ENCODE measurements around the gene KRTAP26-1. TPM values are rescaled to one million over a fixed set of nuclear protein-coding genes. Genes with fewer than 3 reads are reported as not detected.

KRTAP26-1 gene
- polyA plus RNA-seq (2013, experiment 1 of 2): not detected
- polyA plus RNA-seq (2013, experiment 2 of 2): not detected

GRCh38 chr21:30320215-30320614 lies at the start of gene KRTAP26-1:
Gene KRTAP26-1, minus strand, starts transcription at chr21:30320315. Its CDS starts 280 bp downstream, at chr21:30320035.
- Histone ChIP-seq H3K36me3 (ENCODE audit: control insufficient read depth, insufficient read depth, low read length) (no peaks in the 10 kb centered on the region), H3K4me3 (ENCODE audit: extremely low read depth, insufficient read depth, low read length, poor library complexity, severe bottlenecking) (no peak within 1 kb of the TSS), H3K27ac (ENCODE audit: low read depth, low read length, severe bottlenecking) (no peak within 1 kb of the TSS), H3K4me1 (ENCODE audit: control insufficient read depth, insufficient read depth, low read length, poor library complexity, severe bottlenecking) (no peaks in the 10 kb centered on the region), H3K9me3 (ENCODE audit: control insufficient read depth, low read length) (no peaks in the 10 kb centered on the region)
- 84% methylated on average over 2 of the region's 2 CpGs; no CpG with 5 or more reads in 1 of the 2 experiments for WGBS, 2 experiments (ENCODE audit: insufficient coverage in 2 of 2)

GRCh38 chr21:30355906-30356305 lies 35.8 kb upstream of the KRTAP26-1 start:
- Histone ChIP-seq H3K27ac (ENCODE audit: low read depth, low read length, severe bottlenecking) (no peak overlapping the region), H3K9me3 (ENCODE audit: control insufficient read depth, low read length) (no peaks in the 10 kb centered on the region), H3K4me1 (ENCODE audit: control insufficient read depth, insufficient read depth, low read length, poor library complexity, severe bottlenecking) (no peaks in the 10 kb centered on the region), H3K36me3 (ENCODE audit: control insufficient read depth, insufficient read depth, low read length) (no peaks in the 10 kb centered on the region), H3K4me3 (ENCODE audit: extremely low read depth, insufficient read depth, low read length, poor library complexity, severe bottlenecking) (no peak overlapping the region)
- WGBS, 2 experiments (ENCODE audit: insufficient coverage in 2 of 2): no CpG with 5 or more reads among the region's 3 CpGs

- no peaks in the 10 kb centered on the region for H3K4me1 ChIP-seq (ENCODE audit: control insufficient read depth, insufficient read depth, low read length, poor library complexity, severe bottlenecking)
- no CpG with 5 or more reads among the region's 1 CpG for WGBS, 2 experiments (ENCODE audit: insufficient coverage in 2 of 2)
- no peak overlapping the region for H3K27ac ChIP-seq (ENCODE audit: low read depth, low read length, severe bottlenecking)
- H3K9me3 ChIP-seq (ENCODE audit: control insufficient read depth, low read length): no peaks in the 10 kb centered on the region
- no peak overlapping the region for H3K4me3 ChIP-seq (ENCODE audit: extremely low read depth, insufficient read depth, low read length, poor library complexity, severe bottlenecking)
- H3K36me3 ChIP-seq (ENCODE audit: control insufficient read depth, insufficient read depth, low read length): no peaks in the 10 kb centered on the region
These were observed 34.3 kb upstream of the KRTAP26-1 start for GRCh38 chr21:30354308-30355005.

DNA sequence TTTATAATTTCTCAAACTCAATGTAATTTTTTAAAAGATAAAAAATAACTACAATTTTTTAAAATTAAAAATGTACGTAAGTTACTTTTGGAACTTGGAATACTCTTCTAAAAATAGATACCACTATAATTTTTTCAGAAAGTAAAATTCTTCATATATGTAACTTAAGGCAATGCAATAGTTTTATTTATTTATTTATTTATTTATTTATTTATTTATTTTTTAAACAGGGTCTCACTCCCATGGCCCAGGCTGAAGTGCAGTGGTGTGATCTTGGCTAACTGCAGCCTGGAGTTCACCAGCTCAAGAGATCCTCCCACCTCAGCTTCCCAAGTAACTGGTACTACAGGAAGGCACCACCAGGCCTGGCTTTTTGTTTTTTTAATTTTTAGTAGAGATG lies 31.4 kb upstream of the KRTAP26-1 start:
- no CpG with 5 or more reads among the region's 1 CpG for WGBS, 2 experiments (ENCODE audit: insufficient coverage in 2 of 2)
- no peaks in the 10 kb centered on the region for H3K4me1 ChIP-seq (ENCODE audit: control insufficient read depth, insufficient read depth, low read length, poor library complexity, severe bottlenecking)
- no peaks in the 10 kb centered on the region for H3K36me3 ChIP-seq (ENCODE audit: control insufficient read depth, insufficient read depth, low read length)
- no peaks in the 10 kb centered on the region for H3K9me3 ChIP-seq (ENCODE audit: control insufficient read depth, low read length)
- H3K4me3 ChIP-seq (ENCODE audit: extremely low read depth, insufficient read depth, low read length, poor library complexity, severe bottlenecking): no peak overlapping the region
- H3K27ac ChIP-seq (ENCODE audit: low read depth, low read length, severe bottlenecking): no peak overlapping the region

DNA sequence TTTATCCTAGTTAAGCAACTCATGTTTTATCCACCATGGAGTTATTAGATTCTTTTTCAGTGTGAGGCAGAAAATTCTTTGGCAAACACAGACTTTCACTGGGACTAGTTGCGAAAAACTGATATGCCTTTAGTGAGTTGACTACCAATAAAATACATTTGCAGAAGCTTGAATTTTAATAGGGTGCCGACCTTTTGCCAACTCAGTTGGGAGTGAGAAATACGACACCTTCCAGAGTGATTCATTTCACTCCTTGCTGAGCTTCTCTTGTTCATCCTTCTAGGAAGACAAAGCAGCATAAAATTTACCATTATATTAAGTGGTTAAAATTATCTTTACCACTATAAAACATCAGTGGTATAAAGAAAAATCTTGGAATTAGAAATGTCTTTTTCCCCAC lies 29.5 kb upstream of the KRTAP26-1 start:
- Histone ChIP-seq H3K27ac (ENCODE audit: low read depth, low read length, severe bottlenecking) (no peak overlapping the region), H3K4me1 (ENCODE audit: control insufficient read depth, insufficient read depth, low read length, poor library complexity, severe bottlenecking) (no peaks in the 10 kb centered on the region), H3K36me3 (ENCODE audit: control insufficient read depth, insufficient read depth, low read length) (no peaks in the 10 kb centered on the region), H3K9me3 (ENCODE audit: control insufficient read depth, low read length) (no peaks in the 10 kb centered on the region), H3K4me3 (ENCODE audit: extremely low read depth, insufficient read depth, low read length, poor library complexity, severe bottlenecking) (no peak overlapping the region)
- 100% methylated on average over 1 of the region's 3 CpGs; no CpG with 5 or more reads in 1 of the 2 experiments for WGBS, 2 experiments (ENCODE audit: insufficient coverage in 2 of 2)

- Histone ChIP-seq H3K27ac (ENCODE audit: low read depth, low read length, severe bottlenecking) (no peak within 1 kb of the TSS), H3K9me3 (ENCODE audit: control insufficient read depth, low read length) (no peaks in the 10 kb centered on the region)
- WGBS, 2 experiments (ENCODE audit: insufficient coverage in 2 of 2): 83 to 90% methylated on average over 2 to 3 of the region's 4 CpGs
These were observed 28.4 kb upstream of the KRTAP26-1 start, which contains the start of gene KRTAP23-1 for GRCh38 chr21:30348506-30348905. Gene KRTAP23-1, minus strand, starts transcription at chr21:30348606. Its CDS starts 0 bp downstream, at chr21:30348606.

DNA sequence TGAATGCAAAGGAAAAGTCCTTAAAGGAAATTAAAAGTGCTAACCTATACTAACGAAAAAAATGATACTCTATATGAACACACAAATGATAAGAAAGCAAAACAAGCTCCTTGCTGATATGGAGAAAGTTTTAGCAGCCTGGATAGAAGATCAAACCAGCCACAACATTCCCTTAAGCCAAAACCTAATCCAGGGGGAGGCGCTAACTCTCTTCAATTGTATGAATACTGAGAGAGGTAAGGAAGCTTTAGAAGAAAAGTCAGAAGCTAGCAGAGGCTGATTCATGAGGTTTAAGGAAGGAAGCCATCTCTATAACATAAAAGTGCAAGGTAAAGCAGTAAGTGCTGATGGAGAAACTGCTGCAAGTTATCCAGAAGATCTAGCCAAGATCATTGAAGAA lies 24.9 kb upstream of the KRTAP26-1 start:
- Histone ChIP-seq H3K27ac (ENCODE audit: low read depth, low read length, severe bottlenecking) (no peak overlapping the region), H3K4me1 (ENCODE audit: control insufficient read depth, insufficient read depth, low read length, poor library complexity, severe bottlenecking) (no peaks in the 10 kb centered on the region), H3K36me3 (ENCODE audit: control insufficient read depth, insufficient read depth, low read length) (no peaks in the 10 kb centered on the region), H3K9me3 (ENCODE audit: control insufficient read depth, low read length) (no peaks in the 10 kb centered on the region), H3K4me3 (ENCODE audit: extremely low read depth, insufficient read depth, low read length, poor library complexity, severe bottlenecking) (no peak overlapping the region)
- WGBS, 2 experiments (ENCODE audit: insufficient coverage in 2 of 2): no CpG with 5 or more reads among the region's 2 CpGs

More at GRCh38 chr21:30348506-30348905, 28.4 kb upstream of the KRTAP26-1 start, which contains the start of gene KRTAP23-1:
- Histone ChIP-seq H3K4me1 (ENCODE audit: control insufficient read depth, insufficient read depth, low read length, poor library complexity, severe bottlenecking) (no peaks in the 10 kb centered on the region), H3K4me3 (ENCODE audit: extremely low read depth, insufficient read depth, low read length, poor library complexity, severe bottlenecking) (no peak within 1 kb of the TSS), H3K36me3 (ENCODE audit: control insufficient read depth, insufficient read depth, low read length) (no peaks in the 10 kb centered on the region)

GRCh38 chr21:30340714-30341573 lies 20.8 kb upstream of the KRTAP26-1 start:
- H3K36me3 ChIP-seq (ENCODE audit: control insufficient read depth, insufficient read depth, low read length): no peaks in the 10 kb centered on the region
- H3K9me3 ChIP-seq (ENCODE audit: control insufficient read depth, low read length): no peaks in the 10 kb centered on the region
- 50% methylated on average over 1 of the region's 2 CpGs; no CpG with 5 or more reads in 1 of the 2 experiments for WGBS, 2 experiments (ENCODE audit: insufficient coverage in 2 of 2)
- no peaks in the 10 kb centered on the region for H3K4me1 ChIP-seq (ENCODE audit: control insufficient read depth, insufficient read depth, low read length, poor library complexity, severe bottlenecking)
- no peak overlapping the region for H3K4me3 ChIP-seq (ENCODE audit: extremely low read depth, insufficient read depth, low read length, poor library complexity, severe bottlenecking)
- no peak overlapping the region for H3K27ac ChIP-seq (ENCODE audit: low read depth, low read length, severe bottlenecking)

DNA sequence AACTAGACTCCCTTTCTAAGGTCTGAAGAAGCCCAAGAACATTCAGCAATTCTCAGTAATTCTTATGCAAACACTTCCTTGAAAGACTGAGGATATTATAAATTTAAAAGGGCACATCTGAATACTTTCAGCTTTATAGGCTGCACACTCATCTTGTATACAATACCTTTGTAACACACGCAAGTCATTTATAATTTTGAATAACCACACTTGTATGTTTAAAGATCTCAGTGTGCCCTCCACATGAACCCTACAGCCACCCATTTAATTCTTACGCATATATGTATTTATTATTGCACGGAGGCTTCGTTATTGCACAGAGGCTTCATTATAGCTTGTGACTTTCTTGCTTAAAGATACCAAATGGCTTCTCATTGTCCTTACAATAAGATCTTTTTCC lies 18.6 kb upstream of the KRTAP26-1 start:
- no peak overlapping the region for H3K27ac ChIP-seq (ENCODE audit: low read depth, low read length, severe bottlenecking)
- no peaks in the 10 kb centered on the region for H3K36me3 ChIP-seq (ENCODE audit: control insufficient read depth, insufficient read depth, low read length)
- no peaks in the 10 kb centered on the region for H3K4me1 ChIP-seq (ENCODE audit: control insufficient read depth, insufficient read depth, low read length, poor library complexity, severe bottlenecking)
- no peak overlapping the region for H3K4me3 ChIP-seq (ENCODE audit: extremely low read depth, insufficient read depth, low read length, poor library complexity, severe bottlenecking)
- WGBS, 2 experiments (ENCODE audit: insufficient coverage in 2 of 2): 93 to 100% methylated on average over 1 to 4 of the region's 4 CpGs
- no peaks in the 10 kb centered on the region for H3K9me3 ChIP-seq (ENCODE audit: control insufficient read depth, low read length)

GRCh38 chr21:30337772-30338171 lies 17.7 kb upstream of the KRTAP26-1 start:
- Histone ChIP-seq H3K4me3 (ENCODE audit: extremely low read depth, insufficient read depth, low read length, poor library complexity, severe bottlenecking) (no peak overlapping the region), H3K27ac (ENCODE audit: low read depth, low read length, severe bottlenecking) (no peak overlapping the region), H3K4me1 (ENCODE audit: control insufficient read depth, insufficient read depth, low read length, poor library complexity, severe bottlenecking) (no peaks in the 10 kb centered on the region), H3K9me3 (ENCODE audit: control insufficient read depth, low read length) (no peaks in the 10 kb centered on the region), H3K36me3 (ENCODE audit: control insufficient read depth, insufficient read depth, low read length) (no peaks in the 10 kb centered on the region)
